HEK293T (cell line): ENCODE data around the gene CAMK1D.

ENCODE experiments used
- CTBP1 ChIP-seq: fragments of 450-650 bp; IDR thresholded peaks from 2 replicates; pipeline ENCODE4 v1.6.1; 2016; ENCODE audit warnings: borderline replicate concordance
- FOXK2 ChIP-seq: fragments of 450-650 bp; IDR thresholded peaks from 2 replicates; pipeline ENCODE4 v1.6.1; 2016; ENCODE audit warnings: mild to moderate bottlenecking
- SP1 ChIP-seq: fragments of 450-650 bp; IDR thresholded peaks from 2 replicates; pipeline ENCODE4 v1.6.1; 2017
- SUZ12 ChIP-seq: fragments of 450-650 bp; IDR thresholded peaks from 2 replicates; pipeline ENCODE4 v1.6.1; 2016; ENCODE audit warnings: mild to moderate bottlenecking
- TARDBP ChIP-seq: fragments of 450-650 bp; IDR thresholded peaks from 2 replicates; pipeline ENCODE4 v1.6.1; 2016

GRCh38 chr10:12482587-12482986, 133.2 kb downstream of the CAMK1D start:
- TF ChIP-seq CTBP1 (no peak), FOXK2 (no peak), SP1 (no peak), SUZ12 (no peak), TARDBP (no peak)
